Caco-2 (cell line): ENCODE data around the gene TAF4B. TPM values are rescaled to one million over a fixed set of nuclear protein-coding genes. Genes with fewer than 3 reads are reported as not detected.

Source experiments
- BruUV-seq: library from RNA; stranded (reverse); fragments of 400-500 nt; replicated peaks from 2 replicates; lab custom pipeline; 2021; lab: Mats Ljungman, UMichigan
- CTCF ChIA-PET: fragments of 300-600 bp; sonication (Branson Sonifier 250); formaldehyde crosslinking; loops from one replicate; lab custom pipeline; 2022; ENCODE audit warnings: antibody characterized with exemption; lab: Charles Lee
- POLR2A ChIA-PET: fragments of 300-600 bp; sonication (Branson Sonifier 250); formaldehyde crosslinking; loops from one replicate; lab custom pipeline; 2022; ENCODE audit warnings: antibody characterized with exemption; lab: Charles Lee
- DNase-seq, 2 experiments: peaks; one replicate each; pipeline versions ENCODE4 v3.0.0 to v3.0.0-alpha.2; 2020 to 2022
- H3K27me3 ChIP-seq: replicated peaks from 2 replicates; pipeline ENCODE4 v1.6.0; 2011; ENCODE audit warnings: low read length; ENCODE audit not compliant: control insufficient read depth, insufficient read depth
- H3K36me3 ChIP-seq: 2 replicates; pipeline ENCODE4 v1.5.1; 2011; ENCODE audit warnings: low read length; ENCODE audit not compliant: control insufficient read depth, insufficient read depth
- H3K4me1 ChIP-seq: fragments of 250-450 bp; sonication (Bioruptor Pico); 2 replicates; pipeline ENCODE4 v1.5.1; 2020; ENCODE audit warnings: mild to moderate bottlenecking
- H3K4me3 ChIP-seq: 2 replicates; pipeline ENCODE4 v1.5.1; 2011; ENCODE audit warnings: low read depth, mild to moderate bottlenecking, control low read depth, low read length
- H3K9me3 ChIP-seq: fragments of 250-450 bp; sonication (Bioruptor Pico); 2 replicates; pipeline ENCODE4 v1.5.1; 2020; ENCODE audit warnings: mild to moderate bottlenecking, moderate library complexity
- H3K27ac Mint-ChIP-seq: one replicate; pipeline ENCODE4 v1.8.0; 2022; ENCODE audit warnings: mixed read lengths; ENCODE audit not compliant: unreplicated experiment
- H3K27me3 Mint-ChIP-seq: one replicate; pipeline ENCODE4 v1.8.0; 2022; ENCODE audit warnings: mixed read lengths; ENCODE audit not compliant: insufficient read depth, unreplicated experiment
- H3K36me3 Mint-ChIP-seq: one replicate; pipeline ENCODE4 v1.8.0; 2022; ENCODE audit warnings: mild to moderate bottlenecking, mixed read lengths; ENCODE audit not compliant: insufficient read depth, unreplicated experiment
- H3K4me1 Mint-ChIP-seq: one replicate; pipeline ENCODE4 v1.8.0; 2022; ENCODE audit warnings: low read depth, mixed read lengths; ENCODE audit not compliant: unreplicated experiment
- H3K4me3 Mint-ChIP-seq: one replicate; pipeline ENCODE4 v1.8.0; 2022; ENCODE audit warnings: mild to moderate bottlenecking, moderate library complexity, mixed read lengths; ENCODE audit not compliant: unreplicated experiment
- H3K9me3 Mint-ChIP-seq: one replicate; pipeline ENCODE4 v1.8.0; 2022; ENCODE audit warnings: mixed read lengths; ENCODE audit not compliant: unreplicated experiment
- CTCF ChIP-seq, 2 experiments: fragments of 200-600 bp in 1 of 2; IDR thresholded peaks; 1 replicate in 1 of 2; 2 replicates in 1 of 2; pipeline versions ENCODE4 v1.5.1 to v1.8.0; 2011 to 2022; ENCODE audit warnings: antibody characterized with exemption in 1 of 2, control low read depth in 1 of 2, inconsistent platforms in 1 of 2, low read depth in 1 of 2, low read length in 1 of 2, mild to moderate bottlenecking in 1 of 2, moderate library complexity in 1 of 2; ENCODE audit not compliant: insufficient read depth in 1 of 2, severe bottlenecking in 1 of 2, unreplicated experiment in 1 of 2
- intact Hi-C: fragments of 100-400 bp; cut with micrococcal nuclease; formaldehyde crosslinking; loops from one replicate; pipeline ENCODE4 v1.10.0; 2022; ENCODE audit not compliant: unreplicated experiment
- total RNA-seq: library from RNA; stranded (reverse); gene quantifications from 2 replicates; pipeline ENCODE4 v1.2.3, GENCODE V29; 2022

TAF4B gene
- total RNA-seq, 1 experiment from 2014 or later = 2.6 TPM

- H3K36me3 ChIP-seq = no peaks in the 10 kb centered on the region
- POLR2A ChIA-PET = no interaction called here
- CTCF ChIA-PET = no interaction called here
- intact Hi-C loops = no loop called here
- DNase-seq = no peak
- Mint-ChIP-seq H3K9me3 (no peaks in the 10 kb centered on the region), H3K4me3 (no peak overlapping the region), H3K27ac (no peak overlapping the region), H3K4me1 (no peaks in the 10 kb centered on the region), H3K27me3 (no peaks in the 10 kb centered on the region), H3K36me3 (no peaks in the 10 kb centered on the region)
- no peaks in the 10 kb centered on the region for H3K9me3 ChIP-seq
- no peak overlapping the region for H3K4me3 ChIP-seq
- H3K4me1 ChIP-seq = peaks cover 10% of the 10 kb centered on the region
- H3K27me3 ChIP-seq = no peaks in the 10 kb centered on the region
- no peak for TF ChIP-seq CTCF (IDR thresholded peaks at IDR 0.05; ENCODE audit: insufficient read depth in 1 of 2, low read depth in 1 of 2, low read length in 1 of 2, severe bottlenecking in 1 of 2, unreplicated experiment in 1 of 2)
- BruUV-seq = no TSS peak
Observed at GRCh38 chr18:26357960-26358359, 131.7 kb downstream of the TAF4B start.

GRCh38 chr18:26362021-26362420 lies 135.8 kb downstream of the TAF4B start:
- TF ChIP-seq CTCF (IDR thresholded peaks at IDR 0.05; ENCODE audit: insufficient read depth in 1 of 2, low read depth in 1 of 2, low read length in 1 of 2, severe bottlenecking in 1 of 2, unreplicated experiment in 1 of 2) = no peak
- Mint-ChIP-seq H3K27me3 (no peaks in the 10 kb centered on the region), H3K4me3 (no peak overlapping the region), H3K4me1 (peaks cover 6% of the 10 kb centered on the region), H3K27ac (no peak overlapping the region), H3K9me3 (no peaks in the 10 kb centered on the region), H3K36me3 (no peaks in the 10 kb centered on the region)
- Histone ChIP-seq H3K27me3 (no peaks in the 10 kb centered on the region), H3K4me1 (peaks cover 10% of the 10 kb centered on the region), H3K4me3 (no peak overlapping the region), H3K36me3 (no peaks in the 10 kb centered on the region), H3K9me3 (no peaks in the 10 kb centered on the region)
- ChIA-PET POLR2A (no interaction called here), CTCF (no interaction called here)
- intact Hi-C loops = no loop called here
- no peak for DNase-seq
- no TSS peak for BruUV-seq

- no peak for DNase-seq
- Mint-ChIP-seq H3K27ac (no peak overlapping the region), H3K27me3 (no peaks in the 10 kb centered on the region), H3K36me3 (no peaks in the 10 kb centered on the region), H3K4me1 (peaks cover 6% of the 10 kb centered on the region), H3K9me3 (no peaks in the 10 kb centered on the region), H3K4me3 (no peak overlapping the region)
- Histone ChIP-seq H3K4me3 (no peak overlapping the region), H3K4me1 (peaks cover 10% of the 10 kb centered on the region), H3K27me3 (no peaks in the 10 kb centered on the region), H3K36me3 (no peaks in the 10 kb centered on the region), H3K9me3 (no peaks in the 10 kb centered on the region)
- no peak for TF ChIP-seq CTCF (IDR thresholded peaks at IDR 0.05; ENCODE audit: insufficient read depth in 1 of 2, low read depth in 1 of 2, low read length in 1 of 2, severe bottlenecking in 1 of 2, unreplicated experiment in 1 of 2)
- intact Hi-C loops = no loop called here
- no TSS peak for BruUV-seq
- CTCF ChIA-PET = no interaction called here
- POLR2A ChIA-PET = no interaction called here
Observed at GRCh38 chr18:26367425-26367824, 141.2 kb downstream of the TAF4B start.
